RPMI8226 (cell line): Measurements from ENCODE around the gene DSCAML1.

Experiments
- DNase-seq: peaks from one replicate; pipeline ENCODE4 v3.0.0-alpha.2; 2015

The DSCAML1 gene

DNA sequence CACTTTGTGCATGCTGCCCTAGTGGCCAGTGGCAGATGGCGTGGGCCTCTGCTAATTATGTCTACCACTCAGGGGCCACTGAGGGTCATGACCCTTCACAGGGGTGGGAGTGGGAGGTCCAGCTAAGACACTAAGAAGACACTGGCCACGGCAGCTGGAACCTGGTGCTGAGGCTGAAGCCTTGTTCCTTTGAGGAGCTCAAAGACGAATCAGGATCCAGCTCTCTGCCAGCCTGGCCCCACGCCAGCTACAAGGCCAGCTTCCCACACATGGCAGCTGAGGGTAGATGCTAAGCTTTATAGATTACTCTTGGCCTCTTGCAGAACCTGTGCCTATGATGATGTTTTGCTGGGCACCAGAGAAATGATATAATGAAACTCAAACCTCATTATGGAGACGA lies 226.3 kb downstream of the DSCAML1 start:
- no peak for DNase-seq

DNA sequence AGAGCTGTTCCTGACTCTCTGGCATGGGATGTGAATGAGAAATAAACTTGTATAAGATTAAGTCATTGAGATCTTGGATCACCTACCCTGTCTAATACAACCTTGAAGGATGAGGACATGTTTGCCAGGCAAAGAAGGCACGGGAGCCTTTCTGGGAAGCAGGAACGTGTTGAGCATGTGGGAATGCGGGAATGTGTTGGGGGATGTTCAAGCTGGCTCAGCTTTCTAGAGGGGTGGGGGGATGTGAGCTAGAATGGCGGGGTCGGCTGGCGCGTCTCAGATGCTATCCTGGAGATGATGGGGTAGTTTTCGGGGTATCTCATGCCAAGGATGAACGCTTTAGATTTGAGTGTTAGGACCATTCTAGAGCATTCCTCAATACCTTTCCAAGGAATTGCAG lies 227.1 kb downstream of the DSCAML1 start:
- no peak for DNase-seq

DNA sequence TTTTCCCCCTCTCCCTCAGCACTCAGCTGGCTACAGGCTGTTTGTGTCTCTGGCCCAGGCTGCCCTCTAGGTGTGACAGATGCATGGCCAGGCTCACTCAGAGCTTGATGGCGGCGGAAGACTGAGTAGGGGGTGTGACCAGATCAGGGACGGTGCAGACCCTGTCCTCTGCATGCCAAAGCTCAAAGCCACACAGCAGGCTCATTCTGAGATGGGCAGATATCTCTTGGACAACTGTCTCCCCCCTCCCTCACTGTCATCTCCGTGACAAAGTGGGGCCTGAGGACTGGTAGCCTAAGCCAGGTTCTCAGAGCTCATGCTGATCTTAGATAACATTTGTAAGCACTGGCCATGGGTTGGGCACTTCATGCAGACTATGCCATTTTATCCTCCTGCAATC lies 231.3 kb downstream of the DSCAML1 start:
- no peak for DNase-seq

DNA sequence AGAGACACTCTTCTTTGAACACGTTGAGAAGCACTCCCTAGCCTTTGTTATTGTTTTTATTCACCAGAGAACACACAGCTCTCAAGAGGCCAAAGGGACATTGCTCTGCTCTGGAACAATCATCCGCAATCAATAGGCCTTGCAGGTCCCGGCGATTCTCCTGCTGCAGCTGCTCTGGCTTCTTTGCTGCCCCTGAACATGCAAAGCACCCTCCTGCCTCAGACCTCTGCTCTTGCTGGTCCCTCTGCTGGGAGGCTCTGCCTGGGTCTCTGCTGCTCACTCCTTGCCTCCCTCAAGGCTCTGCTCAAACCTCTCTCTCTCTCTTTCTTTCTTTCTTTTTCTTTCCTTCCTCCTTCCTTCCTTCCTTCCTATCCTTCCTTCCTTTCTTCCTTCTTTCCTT lies 232.7 kb downstream of the DSCAML1 start:
- no peak for DNase-seq

DNA sequence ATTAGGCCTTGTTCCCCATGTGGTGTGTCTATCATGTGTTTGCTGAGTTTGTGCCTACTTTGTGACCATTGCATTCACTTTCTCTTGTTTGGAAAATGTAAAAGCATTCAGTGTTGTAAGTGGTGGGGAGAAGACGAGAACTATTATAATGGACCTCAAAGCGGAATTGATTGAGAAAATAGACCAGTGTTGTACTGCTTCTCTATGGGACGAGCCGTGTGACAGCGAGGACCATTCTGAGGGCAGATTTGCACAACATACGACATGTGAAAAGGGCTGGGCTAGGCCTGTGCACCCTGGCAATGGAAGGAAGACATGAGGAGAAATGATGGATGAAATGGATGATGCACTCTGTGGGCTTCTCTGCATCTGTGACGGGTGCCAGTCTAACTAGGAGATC lies 233.5 kb downstream of the DSCAML1 start:
- DNase-seq: no peak

DNA sequence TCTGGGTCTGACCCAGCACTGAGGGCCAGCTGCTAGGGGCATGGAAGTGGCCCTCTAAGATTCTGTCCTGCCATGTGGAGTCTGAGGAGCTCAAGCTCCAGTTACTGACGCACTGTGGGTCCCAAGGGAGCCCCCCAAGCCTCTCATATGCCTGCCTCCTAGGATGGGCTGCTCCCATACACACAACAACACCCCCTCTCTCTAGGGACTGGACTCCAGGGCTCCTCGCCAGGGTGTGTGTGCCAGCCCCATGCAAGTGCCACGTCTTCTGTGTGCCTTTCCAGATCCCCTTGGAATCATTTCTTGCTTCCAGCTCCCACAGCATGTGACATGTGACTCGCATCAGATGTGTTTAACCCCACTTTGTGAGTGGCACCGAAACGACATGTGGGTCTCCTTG lies 234.9 kb downstream of the DSCAML1 start:
- no peak for DNase-seq

DNA sequence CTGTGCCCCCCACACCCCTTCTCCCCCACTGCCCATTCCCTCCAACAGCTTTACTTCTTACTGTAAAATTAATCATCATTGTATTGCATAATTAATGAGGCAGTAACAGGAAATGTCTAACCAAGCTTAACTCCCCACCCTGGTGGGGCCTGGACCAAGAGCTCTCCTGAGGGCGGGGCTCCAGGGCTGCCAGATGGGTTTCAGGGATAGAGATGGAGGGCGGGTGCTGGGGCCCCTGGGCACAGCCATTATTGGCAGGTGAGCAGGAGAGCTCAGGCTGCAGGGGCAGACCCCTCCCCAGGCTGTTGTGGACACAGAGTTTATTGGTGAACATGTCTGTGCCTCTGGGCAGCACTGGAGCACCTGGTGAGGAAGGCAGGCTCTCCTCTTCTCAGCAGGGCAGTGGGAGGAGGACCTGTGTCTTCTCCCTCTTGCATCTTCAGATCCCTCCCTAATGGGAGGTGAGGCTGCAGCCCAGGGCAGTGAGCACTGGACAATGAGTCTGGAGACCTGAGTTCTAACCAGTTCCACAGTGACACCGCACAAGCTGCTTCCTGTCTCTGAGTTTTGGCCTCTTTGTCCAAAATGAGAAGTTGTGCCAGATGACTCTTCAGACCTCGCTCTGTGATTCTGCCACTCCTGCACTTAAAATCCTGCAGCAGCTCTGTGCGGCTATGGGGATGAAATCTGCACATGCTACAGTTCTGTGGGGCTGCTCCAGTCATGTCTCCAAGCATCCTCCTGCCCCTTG lies 236.1 kb downstream of the DSCAML1 start:
- DNase-seq: no peak

DNA sequence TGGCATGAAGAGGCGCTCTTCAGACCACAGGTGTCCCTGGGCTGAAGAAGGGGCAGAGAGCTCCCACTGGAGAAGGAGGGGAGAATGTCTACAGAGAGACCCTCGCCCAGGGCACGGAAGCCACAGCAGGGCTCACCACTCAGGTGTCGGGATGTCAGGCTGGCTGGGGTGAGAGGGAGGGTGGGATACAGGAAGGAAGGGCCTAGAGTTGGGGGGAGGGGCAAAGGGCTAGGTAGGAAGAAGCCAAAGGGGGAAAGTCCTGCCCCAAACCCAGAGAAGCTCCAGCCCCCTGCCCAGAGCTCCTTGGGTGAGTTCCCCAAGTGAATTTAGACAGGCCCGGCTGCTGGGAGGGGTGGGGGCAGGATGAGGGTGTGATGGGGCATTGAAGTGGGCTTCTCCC lies 237.3 kb downstream of the DSCAML1 start:
- no peak for DNase-seq

DNA sequence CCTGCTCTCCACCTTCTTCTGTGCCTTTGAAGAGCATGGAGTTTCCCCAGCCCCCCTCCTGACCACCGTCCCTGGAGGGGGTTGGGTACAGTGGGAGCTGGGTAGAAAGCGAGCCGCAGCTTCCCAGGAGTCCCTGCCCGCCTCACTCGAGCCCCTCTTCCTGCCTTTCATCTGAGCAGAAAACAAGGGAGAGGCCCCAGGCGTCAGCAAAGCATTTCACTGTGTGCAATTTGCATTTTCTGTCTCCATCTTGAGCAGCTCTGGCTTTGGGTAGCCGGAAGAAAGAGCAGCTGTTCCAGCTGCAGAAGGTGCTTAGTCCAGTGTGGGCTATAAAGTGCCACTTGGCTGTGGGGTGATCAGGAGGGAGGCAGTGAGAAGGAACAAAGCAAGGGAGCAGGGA lies 239.7 kb downstream of the DSCAML1 start:
- DNase-seq: no peak

DNA sequence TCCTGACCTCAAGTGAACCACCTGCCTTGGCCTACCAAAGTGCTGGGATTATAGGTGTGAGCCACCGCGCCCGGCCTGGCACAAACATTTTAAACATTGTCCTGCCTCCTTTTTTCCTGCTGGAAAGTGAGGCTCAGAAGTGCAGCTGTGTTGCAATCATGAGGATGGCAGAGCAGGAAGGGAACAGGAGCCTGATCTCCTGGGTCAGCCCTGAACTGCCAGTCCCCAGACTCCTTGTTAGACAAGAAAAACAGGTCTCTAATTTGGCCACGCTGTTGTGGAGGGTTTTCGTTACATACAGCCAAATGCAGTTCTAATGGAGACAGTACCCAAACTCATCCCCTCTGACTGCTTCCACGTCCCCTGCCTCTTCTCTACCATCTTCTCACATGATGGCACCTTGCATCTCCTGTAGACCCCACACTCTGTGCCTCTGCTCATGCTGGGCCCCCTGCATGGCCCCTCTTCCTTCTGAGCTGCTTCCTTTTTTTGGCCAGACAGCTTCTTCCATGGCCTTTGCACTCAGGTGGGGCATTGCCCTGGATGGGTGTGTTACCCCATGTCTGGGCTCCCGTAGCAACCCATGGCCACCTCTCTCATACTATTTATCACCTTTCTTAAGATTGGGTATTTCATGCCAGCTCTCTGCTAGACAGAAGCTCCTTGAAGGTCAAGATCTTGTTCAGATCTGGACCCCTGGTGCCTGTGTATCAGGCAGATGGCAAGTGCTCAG lies 242.2 kb downstream of the DSCAML1 start:
- no peak for DNase-seq

DNA sequence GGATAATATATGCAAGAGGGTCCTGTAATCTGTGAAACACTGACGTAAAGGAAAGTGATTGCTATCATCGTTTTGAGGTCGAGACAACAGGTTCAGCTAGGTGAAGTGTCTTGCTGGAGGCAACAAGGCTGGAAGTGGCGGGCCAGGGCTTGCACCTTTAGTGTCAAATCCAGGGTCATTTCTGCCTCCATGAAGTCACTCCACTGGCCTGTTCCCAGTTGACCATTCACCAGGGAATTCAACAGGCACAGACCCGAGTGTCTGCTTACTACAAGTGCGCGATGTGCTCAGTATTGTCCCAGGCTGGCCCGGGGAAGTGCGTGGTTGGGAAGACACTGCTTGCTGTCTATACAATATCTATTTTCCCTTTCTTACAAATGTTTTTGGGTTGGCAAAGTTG lies 244.4 kb downstream of the DSCAML1 start:
- DNase-seq: no peak

DNA sequence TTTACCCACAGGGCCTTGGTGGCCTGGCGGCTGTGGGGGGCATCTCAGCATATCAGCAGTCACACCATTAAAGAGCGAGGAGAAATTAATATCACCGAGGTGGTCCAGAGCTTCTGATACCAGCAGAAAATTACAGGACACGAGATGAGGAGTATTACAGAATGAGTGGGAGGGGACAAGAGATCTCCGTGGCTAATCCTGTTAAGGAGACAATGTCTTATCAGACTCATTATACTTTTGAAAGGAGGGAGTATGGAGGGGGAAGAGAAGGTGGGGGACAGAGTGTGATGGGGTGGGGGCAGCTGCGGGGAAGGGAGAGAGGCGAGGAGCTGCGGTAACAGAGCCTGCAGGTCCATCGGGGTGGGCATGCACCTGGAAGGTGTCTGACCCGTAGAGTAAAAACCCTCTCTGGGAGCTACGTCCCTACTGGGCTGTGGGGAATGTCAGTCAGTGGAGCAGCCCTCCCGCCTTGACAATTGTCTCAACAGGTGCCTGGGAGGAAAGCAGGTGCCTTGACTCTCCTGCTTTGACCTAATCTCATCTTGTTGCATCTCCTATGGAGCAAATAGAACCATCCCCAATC lies 245.2 kb downstream of the DSCAML1 start:
- DNase-seq: no peak

DNA sequence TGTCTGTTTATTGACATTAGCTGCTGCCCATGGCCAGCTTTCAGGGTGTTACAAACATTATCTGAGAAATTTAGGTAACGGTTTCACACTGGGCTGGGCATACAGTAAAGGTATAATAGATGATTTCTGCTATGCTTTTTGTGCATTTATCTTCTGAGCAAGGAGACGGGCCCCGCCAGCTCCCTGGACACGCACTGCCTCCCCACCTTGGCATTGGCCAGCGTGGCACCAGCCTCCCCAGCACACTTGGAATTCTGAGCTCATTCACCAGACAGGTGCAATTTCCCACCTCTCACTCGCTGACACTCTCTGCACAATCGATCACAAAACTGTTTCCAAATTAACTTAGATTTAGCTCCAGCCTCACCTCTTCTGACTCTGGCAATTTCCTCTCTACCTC lies 246.6 kb downstream of the DSCAML1 start:
- DNase-seq: no peak

DNA sequence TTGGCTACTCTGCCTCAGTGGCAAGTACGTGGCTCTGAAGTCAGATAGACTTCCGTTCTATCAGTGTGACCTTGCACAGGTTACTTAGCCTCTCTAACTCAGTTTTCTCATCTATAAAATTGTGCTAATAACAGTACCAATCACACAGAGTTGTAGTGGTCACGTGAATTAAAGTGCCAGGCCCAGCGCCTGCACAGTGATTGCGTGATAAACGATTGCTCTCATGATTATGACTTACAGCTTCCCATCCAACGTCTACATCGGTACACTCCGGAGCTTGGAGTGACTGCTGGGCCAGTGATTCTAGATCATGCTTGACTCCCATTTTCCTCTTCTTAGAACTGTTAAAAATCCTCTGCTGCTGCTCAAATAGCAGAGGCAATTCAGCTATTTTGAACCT lies 247.6 kb downstream of the DSCAML1 start:
- no peak for DNase-seq

DNA sequence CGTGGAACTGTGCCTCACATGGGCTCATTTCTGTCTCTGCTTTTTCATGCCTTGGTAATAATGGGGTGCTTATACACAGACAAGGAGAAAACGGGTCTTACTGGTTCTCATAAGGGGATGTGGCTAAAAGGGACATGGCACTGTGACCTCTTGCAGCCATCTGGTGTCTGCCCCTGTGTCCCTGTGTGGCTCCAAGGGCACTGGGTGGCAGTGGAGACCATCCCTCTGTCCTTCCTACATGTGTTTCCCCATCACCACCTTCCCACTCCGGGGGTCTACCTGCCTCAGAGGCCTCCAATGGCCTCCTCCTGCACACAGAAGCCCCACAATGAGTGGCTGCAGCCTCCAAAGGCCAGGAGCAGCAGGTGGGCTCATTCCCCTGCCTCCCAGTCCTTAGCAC lies 248.1 kb downstream of the DSCAML1 start:
- no peak for DNase-seq

DNA sequence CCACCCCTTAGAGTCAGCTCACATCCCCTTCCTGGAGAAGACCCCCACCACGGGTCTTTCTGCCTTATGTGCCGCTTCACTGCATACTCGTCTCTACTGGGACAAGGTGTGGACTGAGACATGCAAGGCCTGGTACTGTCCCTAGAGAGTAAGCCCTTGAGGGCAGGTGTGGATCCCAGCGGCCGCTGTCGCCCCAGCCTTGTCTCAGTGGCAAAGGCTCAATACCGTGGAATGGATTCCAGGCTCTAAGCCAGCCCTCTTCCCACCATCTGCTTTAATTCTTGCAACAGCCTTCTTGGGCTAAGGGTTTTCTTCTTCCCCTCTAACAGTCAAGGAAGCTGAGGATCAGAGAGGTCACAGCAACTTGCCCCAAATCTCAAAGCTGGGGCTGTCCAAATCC lies 249.1 kb downstream of the DSCAML1 start:
- no peak for DNase-seq

DNA sequence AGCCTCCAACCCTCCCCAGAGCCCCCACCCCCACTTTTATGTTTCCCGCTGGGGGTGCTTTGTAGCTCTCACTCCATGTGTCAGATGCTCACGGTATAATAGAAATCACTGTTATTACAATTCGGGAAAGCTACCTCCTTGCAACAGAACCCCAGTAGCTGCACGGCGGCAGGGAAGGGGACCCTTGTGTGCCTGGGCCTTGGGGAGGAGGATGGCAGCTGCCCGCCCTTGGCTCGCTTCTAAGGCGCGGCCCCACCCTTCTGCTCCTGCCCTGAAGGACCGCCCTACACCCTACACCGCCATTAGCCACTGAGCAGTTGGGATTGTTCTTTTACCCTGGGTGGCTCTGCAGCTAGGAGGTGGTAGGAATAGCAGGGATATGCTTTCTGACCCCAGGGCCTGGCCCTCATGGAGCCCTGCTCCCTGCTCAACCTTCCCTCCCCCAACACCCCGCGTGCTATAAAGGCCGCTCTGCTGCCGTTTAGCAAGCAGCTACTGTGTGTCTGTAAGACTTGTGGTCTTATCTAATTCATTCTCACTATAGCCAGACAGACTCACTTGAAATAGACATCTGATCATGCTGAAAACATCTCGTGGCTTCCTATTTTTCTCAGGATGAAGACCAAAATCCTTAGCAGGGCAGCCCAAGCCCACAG lies 249.7 kb downstream of the DSCAML1 start:
- no peak for DNase-seq

DNA sequence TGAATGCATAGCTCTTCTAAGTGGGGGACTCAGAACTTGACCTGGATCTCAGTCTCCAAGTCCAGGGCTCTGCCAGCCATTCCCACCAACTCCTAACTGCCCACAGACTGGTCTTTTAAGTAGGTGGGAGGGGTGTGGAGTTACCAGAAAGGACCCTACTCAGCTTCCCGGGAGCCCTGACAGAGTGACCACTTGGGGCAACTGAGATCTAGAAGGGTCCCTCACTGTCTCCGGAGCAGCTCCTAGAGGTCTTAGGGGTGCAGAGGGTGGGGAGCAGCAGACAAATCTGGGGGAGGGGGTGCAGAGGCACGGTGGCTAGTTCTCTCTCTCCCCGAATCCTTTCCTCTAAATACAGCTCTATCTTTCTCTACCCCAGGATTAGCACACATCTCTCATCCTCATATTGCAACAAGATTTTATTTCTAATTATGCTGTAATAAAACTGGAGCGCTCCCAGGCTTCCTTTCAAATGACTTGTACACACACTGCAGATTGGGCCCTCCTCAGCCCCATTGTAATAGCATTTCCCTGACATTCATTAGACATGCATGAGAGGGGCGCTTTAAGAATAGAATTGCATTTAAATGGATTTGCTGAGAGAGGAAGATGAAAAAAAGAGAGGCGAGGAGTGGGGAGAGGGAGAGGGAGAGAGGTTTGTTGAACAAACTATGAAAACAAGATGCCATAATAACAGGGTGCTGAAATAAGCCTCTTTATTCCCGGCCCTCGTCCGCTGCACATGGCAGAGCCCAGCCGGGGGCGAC lies 250.4 kb downstream of the DSCAML1 start:
- no peak for DNase-seq

DNA sequence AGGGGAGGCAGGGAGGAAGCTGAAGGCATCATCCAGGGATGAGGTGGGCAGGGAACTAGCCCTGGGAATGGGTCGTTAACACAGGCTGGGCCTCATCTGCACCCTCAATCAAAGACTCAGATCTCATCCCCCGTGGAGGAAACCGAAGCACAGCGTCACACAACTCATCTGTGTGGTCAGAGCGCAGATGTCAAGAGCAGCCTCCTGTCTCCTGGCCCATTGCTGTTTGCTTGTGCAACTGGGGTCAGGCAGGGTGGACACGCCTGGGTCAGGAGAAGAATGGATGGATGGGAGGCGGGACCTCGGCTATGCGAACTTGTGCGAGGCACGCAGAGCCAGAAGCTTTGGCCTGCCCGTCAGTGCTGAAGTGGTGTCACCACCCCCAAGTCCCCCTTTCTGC lies 251.3 kb downstream of the DSCAML1 start:
- no peak for DNase-seq

DNA sequence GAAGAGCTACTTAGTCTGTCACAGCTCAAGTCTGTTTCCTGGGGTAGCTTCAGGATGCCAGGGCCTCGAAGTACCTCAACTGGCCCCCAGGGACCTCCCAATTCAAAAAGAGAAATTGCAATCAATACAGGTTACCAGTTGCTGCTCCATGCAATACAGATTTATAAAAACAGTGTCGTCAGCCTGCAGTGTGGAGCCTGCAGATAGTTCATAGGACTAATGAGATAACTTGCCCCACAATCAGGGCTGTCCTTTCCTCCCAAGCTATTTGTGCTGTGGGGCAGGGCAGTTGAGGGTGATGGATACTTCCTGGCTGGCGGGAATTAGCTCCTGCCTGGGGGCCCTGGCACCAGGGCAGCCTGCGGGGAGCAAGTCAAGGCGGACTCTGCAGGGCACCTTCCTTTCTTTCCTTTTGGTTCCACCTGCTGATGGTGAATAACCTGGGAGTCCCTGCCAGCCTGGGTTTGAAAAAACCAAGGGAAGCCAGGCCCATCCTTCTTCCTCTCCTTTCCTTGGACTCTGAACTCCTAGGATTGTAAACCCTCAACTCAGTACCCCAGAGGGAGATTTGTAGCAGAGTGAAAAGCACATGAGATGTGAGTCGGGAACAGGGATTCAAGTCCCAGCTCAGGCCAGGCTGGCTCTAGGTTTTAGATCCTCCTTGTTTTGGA lies 252.8 kb downstream of the DSCAML1 start:
- no peak for DNase-seq

DNA sequence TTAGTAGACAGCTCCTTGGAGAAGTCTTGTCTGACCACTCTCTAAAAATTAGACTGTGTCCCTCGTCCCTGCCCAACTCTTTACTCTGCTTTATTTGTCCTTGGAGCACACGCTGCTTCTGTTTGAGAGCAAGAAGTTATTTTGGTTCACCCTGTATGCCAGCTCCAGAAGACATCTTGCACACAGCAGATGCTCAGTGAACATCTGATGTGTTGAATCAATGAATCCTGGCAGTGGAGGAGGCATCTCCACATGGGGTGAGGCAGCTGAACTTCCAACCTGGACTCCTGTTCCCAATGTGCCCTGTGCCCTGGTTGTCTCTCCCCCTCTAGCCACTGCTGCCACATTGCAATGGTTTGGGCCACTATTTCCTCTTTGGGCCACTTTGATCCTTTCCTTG lies 255.8 kb downstream of the DSCAML1 start:
- DNase-seq: no peak
